Ramos (cell line): Measurements from ENCODE around the gene DLL4.

ENCODE experiments used
- in situ Hi-C: fragments of 300-500 bp; cut with MboI; formaldehyde crosslinking; loops from one replicate; pipeline ENCODE4 v1.14.3; 2022; ENCODE audit warnings: low sequenced_read_pairs; ENCODE audit not compliant: unreplicated experiment

DLL4 gene

DNA sequence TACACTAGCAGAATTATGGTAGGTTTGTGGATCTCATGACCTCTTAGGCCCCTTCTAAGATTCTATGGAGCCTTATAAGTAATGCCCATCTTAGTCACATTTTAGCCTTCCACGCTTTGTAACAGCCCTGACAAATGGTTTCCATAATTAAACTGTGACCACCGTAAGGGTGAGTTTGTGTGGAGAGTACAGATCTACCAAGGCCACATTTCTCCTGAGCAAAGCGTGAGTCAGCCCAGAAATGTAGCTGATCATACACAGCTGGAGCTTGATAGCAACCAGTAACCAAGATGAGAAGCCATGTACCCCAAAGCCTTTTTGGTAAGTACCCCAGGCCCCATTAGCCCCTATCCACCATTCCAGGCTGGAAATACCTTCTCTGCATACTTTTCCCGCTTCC, 55.8 kb downstream of the DLL4 start:
- in situ Hi-C loops = no loop called here

DNA sequence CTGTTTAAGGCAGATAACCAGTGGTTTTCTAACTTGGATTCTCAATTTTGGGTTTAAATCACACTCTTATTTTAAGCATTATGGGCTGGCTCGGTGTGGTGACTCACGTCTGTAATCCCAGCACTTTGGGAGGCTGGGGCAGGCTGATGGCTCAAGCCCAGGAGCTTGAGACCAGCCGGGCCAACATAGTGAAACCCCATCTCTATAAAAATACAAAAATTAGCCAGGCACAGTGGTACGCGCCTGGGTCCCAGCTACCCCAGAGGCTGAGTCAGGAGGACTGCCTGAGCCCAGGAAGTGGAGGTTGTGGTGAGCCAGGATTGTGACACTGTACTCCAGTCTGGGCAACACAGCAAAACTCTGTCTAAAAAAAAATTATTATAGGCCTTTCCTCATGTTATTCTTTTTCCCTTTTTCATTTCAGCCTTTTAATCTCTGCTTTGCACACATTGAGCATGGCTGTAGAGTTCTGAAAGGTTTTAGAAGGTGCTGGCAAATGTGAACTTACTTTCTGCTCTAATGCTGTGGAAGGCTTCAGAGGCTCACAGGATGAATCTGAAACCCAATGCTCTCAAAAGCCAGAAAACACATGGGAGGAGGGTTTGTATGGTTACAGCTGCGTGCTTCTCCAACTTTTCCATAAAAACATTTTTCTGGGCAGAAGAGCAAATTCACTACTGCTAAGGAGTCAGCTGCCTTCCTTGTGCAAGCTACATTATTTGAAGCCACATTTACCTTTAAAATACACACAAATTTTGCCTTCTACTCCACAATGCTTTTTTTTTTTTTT, 56.6 kb downstream of the DLL4 start:
- in situ Hi-C loops = no loop called here

GRCh38 chr15:40986820-40987219, 57.7 kb downstream of the DLL4 start:
- in situ Hi-C loops = no loop called here

DNA sequence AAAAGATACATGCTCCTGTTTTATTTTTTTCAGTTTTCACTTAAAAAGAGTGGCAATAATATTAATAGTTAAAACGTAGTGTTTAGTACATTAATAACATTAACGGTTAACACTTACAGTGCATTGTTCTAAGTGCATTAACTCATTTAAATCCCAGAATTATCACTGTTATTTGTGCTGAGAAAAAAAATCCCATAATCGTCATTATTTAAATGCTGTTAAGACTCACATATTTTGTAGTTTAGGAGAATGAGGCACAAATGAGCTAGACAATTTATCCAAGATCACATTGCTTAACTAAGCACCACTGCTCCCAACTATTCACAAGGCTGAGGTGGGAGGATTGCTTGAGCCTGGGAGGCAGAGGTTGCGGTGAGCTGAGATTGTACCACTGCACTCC, 59.0 kb downstream of the DLL4 start:
- in situ Hi-C loops = no loop called here
